Mammary epithelial cell (primary cell): Measurements from ENCODE around the gene MRPS34.
A peak's percentile ranks its signal among the peaks of the same experiment; 100 is the strongest.

Experiments used
- CTCF ChIP-seq, 2 donors: IDR thresholded peaks in 1 of 2; conservative IDR thresholded peaks in 1 of 2; 2 replicates each; pipeline ENCODE4 v1.5.1; 2011 to 2012; ENCODE audit warnings: inconsistent platforms in 2 of 2, low read length in 2 of 2, mild to moderate bottlenecking in 2 of 2, control low read depth in 1 of 2, low read depth in 1 of 2; ENCODE audit not compliant: insufficient read depth in 1 of 2; ENCODE audit errors: extremely low read depth in 1 of 2
- EZH2 ChIP-seq: IDR thresholded peaks from 2 replicates; pipeline ENCODE4 v1.6.1; 2012; ENCODE audit warnings: low read length, inconsistent platforms, borderline replicate concordance

- peak; percentile 33 to 83 for TF ChIP-seq CTCF (conservative IDR thresholded peaks at IDR 0.05 in 1 of 2, IDR thresholded peaks at IDR 0.05 in 1 of 2; ENCODE audit: extremely low read depth in 1 of 2, insufficient read depth in 1 of 2, low read depth in 1 of 2, low read length in 2 of 2)
- TF ChIP-seq EZH2 = no peak
Measured at GRCh38 chr16:1812732-1813163, 39.8 kb upstream of the MRPS34 start.
